Heart left ventricle (tissue), 16 donors: Measurements from ENCODE around the gene FAM168A. TPM values are rescaled to one million over a fixed set of nuclear protein-coding genes. Genes with fewer than 3 reads are reported as not detected.

Source experiments
- ATAC-seq, 4 donors: fragments of 200-7000 bp; cut with Tn5 transposase; one replicate each; pipeline ENCODE4 v1.9.1; 2020 to 2022; ENCODE audit warnings: moderate library complexity in 4 of 4, mild to moderate bottlenecking in 3 of 4, moderate number of reproducible peaks in 1 of 4
- DNase-seq, 5 donors: peaks; one replicate each; pipeline ENCODE4 v3.0.0-alpha.2; 2020
- H3K27ac ChIP-seq, 12 donors: fragments of 200-600 bp; sonication (generic) in 4 of 12; one replicate each; pipeline versions ENCODE4 v1.5.0 to v1.8.0; 2016 to 2022; ENCODE audit warnings: mild to moderate bottlenecking in 2 of 12
- H3K27me3 ChIP-seq, 9 donors: fragments of 200-600 bp; sonication (generic) in 2 of 9; one replicate each; pipeline versions ENCODE4 v1.5.1 to v1.8.0; 2016 to 2022; ENCODE audit warnings: mild to moderate bottlenecking in 3 of 9
- H3K36me3 ChIP-seq, 9 donors: fragments of 200-600 bp; sonication (generic) in 2 of 9; one replicate each; pipeline versions ENCODE4 v1.5.0 to v1.8.0; 2018 to 2022; ENCODE audit warnings: mild to moderate bottlenecking in 2 of 9
- H3K4me1 ChIP-seq, 12 donors: fragments of 200-600 bp; sonication (generic) in 4 of 12; one replicate each; pipeline versions ENCODE4 v1.5.0 to v1.8.0; 2016 to 2022; ENCODE audit warnings: mild to moderate bottlenecking in 3 of 12
- H3K4me3 ChIP-seq, 12 donors: fragments of 200-600 bp; sonication (generic) in 4 of 12; one replicate each; pipeline versions ENCODE4 v1.5.0 to v1.8.0; 2017 to 2022; ENCODE audit warnings: mild to moderate bottlenecking in 9 of 12, moderate library complexity in 4 of 12
- H3K9me3 ChIP-seq, 12 donors: fragments of 200-600 bp; sonication (generic) in 4 of 12; one replicate each; pipeline versions ENCODE4 v1.5.0 to v1.8.0; 2016 to 2022; ENCODE audit warnings: mild to moderate bottlenecking in 1 of 12
- CTCF ChIP-seq, 12 donors: fragments of 200-600 bp; sonication (generic) in 4 of 12; IDR thresholded peaks; one replicate each; pipeline versions ENCODE4 v1.5.0 to v1.8.0; 2018 to 2022; ENCODE audit warnings: antibody characterized with exemption in 12 of 12, mild to moderate bottlenecking in 5 of 12
- POLR2A ChIP-seq, 2 donors: fragments of 450-650 bp; IDR thresholded peaks; one replicate each; pipeline ENCODE4 v1.6.1; 2017; ENCODE audit warnings: antibody characterized with exemption in 2 of 2, mild to moderate bottlenecking in 2 of 2, moderate library complexity in 2 of 2
- WGBS, 4 donors: extraction: QIAGEN DNeasy Blood & Tissue Kit in 2 of 4; methylation state at CpG; one replicate each; pipeline versions ENCODE4 v1.1.5 to v1.1.7; 2013 to 2018; 5-methylcytosine and 5-hydroxymethylcytosine counted together
- intact Hi-C, 10 donors: fragments of 100-400 bp; cut with DNase I; formaldehyde crosslinking; loops; one replicate each; pipeline versions ENCODE4 v1.11.1 to v1.14.2; 2022
- polyA plus RNA-seq, 2 donors: library from polyadenylated mRNA; stranded (reverse); fragments of 200-250 nt; gene quantifications; one replicate each; pipeline ENCODE4 v1.2.3, GENCODE V29; 2013
- total RNA-seq, 9 donors: library from RNA; depleted of rRNA in 2 of 9; stranded (reverse); fragments of >200 nt in 2 of 9; fragmentation: NEBNext Ultra II Directional in 3 of 9; extraction: Animal tissue kit (Norgen Biotek cat#: 25700) in 3 of 9; gene quantifications; one replicate each; pipeline versions ENCODE4 v1.1.0 to v1.2.4, GENCODE V29; 2016 to 2023
- donor health status: ischemic (EF 13 %, LVEDD 7.1; RV severe dilation, severe dysfunction).
- donor health status: healthy with polysubstance abuse.
- donor health status: DM: no; HTN: yes; CAD: no.
- donor health status: DM: no; HTN: no; CAD: no.
- donor health status: ischemic (EF 25% LVEDD 6.9; RV normal size, moderate dysfunction).
- donor health status: ischemic (EF 25% LVEDD 5.7; RV mildly dilated, moderate dysfunction).
- donor health status: healthy.
- donor health status: DM: yes; HTN: yes; CAD: no.
- donor health status: ischemic (EF 35%, LVEDD 5.7; RV mildly dilated, moderate dysfunction).
- donor health status: nonischemic (EF 11% LVEDD 7.7; RV severe dilation, severe dysfunction).
- donor health status: DM: yes; HTN: yes; CAD: no.
- donor health status: PGD.
- donor health status: ischemic (EF 29% LVEDD 5.4; RV normal size, mild dysfunction).
- donor health status: nonischemic (EF 23%, LVEDD 6.1; RV moderate dilation, normal function).

The FAM168A gene
- total and polyA plus RNA-seq, 11 donors, result 9.0 to 39.1 (median 27.8) TPM

GRCh38 chr11:73422886-73423285 lies 175.0 kb downstream of the FAM168A start:
- ATAC-seq (no peak), DNase-seq (no peak)
- no peak overlapping the region for H3K27ac ChIP-seq
- peaks cover 0 to 20% (median 9%) of the 10 kb centered on the region in 9 donors for H3K36me3 ChIP-seq
- WGBS, 4 donors, result 93 to 97% (median 96%) methylated on average over 4 of the region's 4 CpGs
- intact Hi-C loops, result no loop called here
- peaks cover 0 to 37% (median 16%) of the 10 kb centered on the region in 12 donors for H3K4me1 ChIP-seq
- TF ChIP-seq CTCF (IDR thresholded peaks at IDR 0.05) (no peak), POLR2A (IDR thresholded peaks at IDR 0.05) (no peak)
- no peaks in the 10 kb centered on the region for H3K9me3 ChIP-seq
- H3K4me3 ChIP-seq, result no peak overlapping the region
- H3K27me3 ChIP-seq, result no peaks in the 10 kb centered on the region

GRCh38 chr11:73420136-73420535 lies 177.8 kb downstream of the FAM168A start:
- DNase-seq, result no peak
- no peaks in the 10 kb centered on the region for H3K27me3 ChIP-seq
- no peak overlapping the region for H3K4me3 ChIP-seq
- no peak for TF ChIP-seq CTCF (IDR thresholded peaks at IDR 0.05)
- TF ChIP-seq POLR2A (IDR thresholded peaks at IDR 0.05), result no peak
- H3K4me1 ChIP-seq, result peaks cover 0 to 39% (median 10%) of the 10 kb centered on the region in 12 donors
- H3K9me3 ChIP-seq, result no peaks in the 10 kb centered on the region
- H3K27ac ChIP-seq, result no peak overlapping the region
- H3K36me3 ChIP-seq, result peaks cover 0 to 26% (median 9%) of the 10 kb centered on the region in 9 donors
- intact Hi-C loops, result no loop called here
- no peak for ATAC-seq

GRCh38 chr11:73416786-73417185 lies 181.1 kb downstream of the FAM168A start:
- ATAC-seq (peak in 2 of 4 donors; percentile 37 to 55), DNase-seq (no peak)
- Histone ChIP-seq H3K9me3 (no peaks in the 10 kb centered on the region), H3K27me3 (no peaks in the 10 kb centered on the region), H3K4me1 (peaks cover 0 to 48% (median 14%) of the 10 kb centered on the region in 12 donors), H3K27ac (peak overlapping the region in 1 of 12 donors; percentile 1), H3K36me3 (peaks cover 0 to 26% (median 9%) of the 10 kb centered on the region in 9 donors), H3K4me3 (no peak overlapping the region)
- no peak for TF ChIP-seq POLR2A (IDR thresholded peaks at IDR 0.05)
- TF ChIP-seq CTCF (IDR thresholded peaks at IDR 0.05), result no peak
- 82 to 98% (median 97%) methylated on average over 2 of the region's 2 CpGs for WGBS, 4 donors
- intact Hi-C loops, result loop anchor here in 1 of 10 donors (5.0 kb wide), 1 partner anchor 181 kb away; the partner anchor contains the start of gene FAM168A

- no peak for TF ChIP-seq POLR2A (IDR thresholded peaks at IDR 0.05)
- no peak for TF ChIP-seq CTCF (IDR thresholded peaks at IDR 0.05)
- WGBS, 4 donors, result 90 to 92% (median 92%) methylated on average over 4 of the region's 4 CpGs
- no peaks in the 10 kb centered on the region for H3K27me3 ChIP-seq
- H3K4me1 ChIP-seq, result peaks cover 0 to 48% (median 10%) of the 10 kb centered on the region in 12 donors
- no peaks in the 10 kb centered on the region for H3K9me3 ChIP-seq
- no peak for DNase-seq
- ATAC-seq, result no peak
- H3K36me3 ChIP-seq, result peaks cover 0 to 32% (median 11%) of the 10 kb centered on the region in 9 donors
- intact Hi-C loops, result loop anchor here in 1 of 10 donors (5.0 kb wide), 1 partner anchor 181 kb away; the partner anchor contains the start of gene FAM168A
- no peak overlapping the region for H3K4me3 ChIP-seq
- H3K27ac ChIP-seq, result peak overlapping the region in 7 of 12 donors; percentile 12 to 81 (median 52)
These were observed 181.9 kb downstream of the FAM168A start for GRCh38 chr11:73415854-73416615.
